Sigmoid colon (tissue), 7 donors: Measurements from ENCODE around the gene RIMBP2. TPM values are rescaled to one million over a fixed set of nuclear protein-coding genes. Genes with fewer than 3 reads are reported as not detected.
A peak's percentile ranks its signal among the peaks of the same experiment; 100 is the strongest.

Experiments
- DNase-seq: peaks from one replicate; pipeline ENCODE4 v3.0.0-alpha.2; 2019
- H3K27ac ChIP-seq, 4 donors: fragments of 200-600 bp; sonication (generic); one replicate each; pipeline ENCODE4 v1.5.1; 2016 to 2019; ENCODE audit warnings: mild to moderate bottlenecking in 1 of 4
- H3K27me3 ChIP-seq, 3 donors: fragments of 200-600 bp; sonication (generic); one replicate each; pipeline ENCODE4 v1.5.1; 2019; ENCODE audit warnings: mild to moderate bottlenecking in 1 of 3
- H3K36me3 ChIP-seq, 4 donors: fragments of 200-600 bp; sonication (generic); one replicate each; pipeline ENCODE4 v1.5.1; 2016 to 2019
- H3K4me1 ChIP-seq, 4 donors: fragments of 200-600 bp; sonication (generic); one replicate each; pipeline ENCODE4 v1.5.1; 2017 to 2019
- H3K4me3 ChIP-seq, 4 donors: fragments of 200-600 bp; sonication (generic); one replicate each; pipeline ENCODE4 v1.5.1; 2017 to 2019; ENCODE audit warnings: mild to moderate bottlenecking in 2 of 4, moderate library complexity in 1 of 4
- H3K9me3 ChIP-seq, 4 donors: fragments of 200-600 bp in 3 of 4; sonication (generic) in 3 of 4; one replicate each; pipeline versions ENCODE4 v1.5.1 to v1.6.1; 2013 to 2019
- CTCF ChIP-seq, 4 experiments: fragments of 450-650 bp in 3 of 4; fragments of 200-600 bp in 1 of 4; IDR thresholded peaks; one replicate each; pipeline ENCODE4 v1.5.1; 2016 to 2019; ENCODE audit warnings: antibody characterized with exemption in 4 of 4, mild to moderate bottlenecking in 3 of 4, moderate library complexity in 2 of 4
- EP300 ChIP-seq, 4 donors: sonication (generic); formaldehyde crosslinking; IDR thresholded peaks; one replicate each; pipeline ENCODE4 v1.6.1; 2017; ENCODE audit warnings: antibody characterized with exemption in 4 of 4
- POLR2A ChIP-seq, 2 donors: fragments of 450-650 bp; IDR thresholded peaks; one replicate each; pipeline ENCODE4 v1.6.1; 2016; ENCODE audit warnings: antibody characterized with exemption in 2 of 2, mild to moderate bottlenecking in 2 of 2, moderate library complexity in 2 of 2
- POLR2AphosphoS5 ChIP-seq, 4 donors: sonication (generic); formaldehyde crosslinking; IDR thresholded peaks; one replicate each; pipeline ENCODE4 v1.6.1; 2017; ENCODE audit warnings: antibody characterized with exemption in 4 of 4
- WGBS, 2 donors: extraction: QIAGEN DNeasy Blood & Tissue Kit; methylation state at CpG; one replicate each; pipeline ENCODE4 v1.1.7; 2013; 5-methylcytosine and 5-hydroxymethylcytosine counted together
- intact Hi-C: fragments of 100-400 bp; cut with DNase I; formaldehyde crosslinking; loops from one replicate; pipeline ENCODE4 v1.15.1; 2023
- polyA plus RNA-seq, 3 donors: library from polyadenylated mRNA; stranded (reverse); fragments of 200-250 nt; gene quantifications; one replicate each; pipeline ENCODE4 v1.2.3, GENCODE V29; 2013
- total RNA-seq, 4 donors: library from RNA; depleted of rRNA; stranded (reverse); fragments of >200 nt; gene quantifications; one replicate each; pipeline ENCODE4 v1.1.0, GENCODE V29; 2016
- donor health status: healthy with polysubstance abuse.
- donor health status: Bipolar disorder and iron deficiency.
- donor health status: healthy.

RIMBP2 gene
- total and polyA plus RNA-seq, 7 donors: under 0.01 to 5.5 (median 1.4) TPM

DNA sequence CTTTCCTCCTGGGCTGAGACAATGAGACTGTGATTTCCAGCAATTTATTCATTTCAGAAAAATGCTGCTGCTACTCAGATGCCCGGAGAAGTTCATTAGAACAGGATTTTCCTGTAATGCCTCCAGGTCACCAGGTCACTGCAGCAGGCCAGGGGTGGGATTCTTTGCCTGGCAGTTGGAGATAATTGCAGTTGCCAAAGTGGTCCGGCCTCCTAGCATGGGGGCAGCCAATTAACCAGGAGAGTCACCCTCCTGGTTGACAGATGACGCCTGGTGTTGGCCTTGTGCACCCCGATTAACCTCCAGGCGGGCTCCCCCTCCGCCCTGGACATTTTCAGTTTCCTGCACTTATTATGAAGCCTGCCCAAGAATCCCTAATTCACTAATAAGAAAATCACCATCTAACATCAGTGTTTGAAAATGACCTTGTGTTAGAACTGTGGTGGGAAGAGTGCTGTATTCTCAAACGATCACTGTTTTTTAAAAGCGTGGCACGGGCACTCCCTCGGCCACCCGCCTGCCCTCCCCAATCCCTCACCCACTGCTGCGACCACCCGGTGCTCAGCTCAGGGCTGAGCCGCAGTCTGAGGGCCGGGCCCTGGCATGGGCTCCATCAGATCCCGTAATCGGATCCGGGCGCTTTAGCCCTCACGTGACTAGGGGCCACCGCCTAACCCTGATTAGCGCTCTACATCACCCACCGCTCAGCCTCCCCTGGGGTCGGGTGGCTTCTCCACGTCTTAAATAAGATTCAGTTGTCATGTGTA is 12.9 kb downstream of the RIMBP2 start:
- H3K27ac ChIP-seq: no peak overlapping the region
- WGBS, 2 donors: 76 to 82% methylated on average over 25 of the region's 25 CpGs
- TF ChIP-seq CTCF (IDR thresholded peaks at IDR 0.05) (no peak), EP300 (IDR thresholded peaks at IDR 0.05) (no peak), POLR2A (IDR thresholded peaks at IDR 0.05) (no peak), POLR2AphosphoS5 (IDR thresholded peaks at IDR 0.05) (no peak)
- peaks cover 0 to 15% (median 0%) of the 10 kb centered on the region in 3 donors for H3K27me3 ChIP-seq
- intact Hi-C loops: no loop called here
- DNase-seq: no peak
- H3K36me3 ChIP-seq: no peaks in the 10 kb centered on the region
- H3K9me3 ChIP-seq: no peaks in the 10 kb centered on the region
- no peak overlapping the region for H3K4me3 ChIP-seq
- H3K4me1 ChIP-seq: no peaks in the 10 kb centered on the region

DNA sequence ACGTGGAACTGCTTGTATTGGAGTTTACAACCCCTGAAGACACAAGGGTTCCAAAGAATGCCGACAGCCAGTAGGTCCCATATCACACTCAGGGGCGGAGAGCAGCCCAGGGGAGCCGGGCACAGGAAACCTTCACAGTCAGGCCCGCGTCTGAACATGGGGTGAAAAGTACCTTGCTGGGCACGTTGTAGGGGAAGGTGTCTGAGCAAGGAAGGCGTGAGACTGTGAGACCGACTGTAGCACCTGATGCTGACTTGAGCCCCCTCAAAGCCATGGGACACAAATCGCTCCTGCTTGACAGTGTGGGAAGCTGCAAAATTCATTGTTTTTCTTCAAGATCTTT is 14.7 kb downstream of the RIMBP2 start:
- no peaks in the 10 kb centered on the region for H3K36me3 ChIP-seq
- H3K4me1 ChIP-seq: no peaks in the 10 kb centered on the region
- no peak overlapping the region for H3K4me3 ChIP-seq
- TF ChIP-seq CTCF (IDR thresholded peaks at IDR 0.05) (no peak), EP300 (IDR thresholded peaks at IDR 0.05) (no peak), POLR2AphosphoS5 (IDR thresholded peaks at IDR 0.05) (no peak), POLR2A (IDR thresholded peaks at IDR 0.05) (no peak)
- H3K27me3 ChIP-seq: peaks cover 0 to 10% (median 0%) of the 10 kb centered on the region in 3 donors
- no peak overlapping the region for H3K27ac ChIP-seq
- DNase-seq: no peak
- WGBS, 2 donors: 80 to 87% methylated on average over 10 of the region's 10 CpGs
- H3K9me3 ChIP-seq: no peaks in the 10 kb centered on the region
- intact Hi-C loops: no loop called here

GRCh38 chr12:130700492-130701401 is 15.4 kb downstream of the RIMBP2 start:
- Histone ChIP-seq H3K9me3 (no peaks in the 10 kb centered on the region), H3K27me3 (peaks cover 0 to 10% (median 0%) of the 10 kb centered on the region in 3 donors), H3K4me1 (no peaks in the 10 kb centered on the region), H3K4me3 (no peak overlapping the region), H3K36me3 (no peaks in the 10 kb centered on the region), H3K27ac (no peak overlapping the region)
- DNase-seq: peak; percentile 41
- intact Hi-C loops: no loop called here
- 70 to 74% methylated on average over 14 of the region's 14 CpGs for WGBS, 2 donors
- TF ChIP-seq POLR2AphosphoS5 (IDR thresholded peaks at IDR 0.05) (no peak), CTCF (IDR thresholded peaks at IDR 0.05) (no peak), EP300 (IDR thresholded peaks at IDR 0.05) (no peak), POLR2A (IDR thresholded peaks at IDR 0.05) (no peak)

- DNase-seq: peak; percentile 32
- no peaks in the 10 kb centered on the region for H3K4me1 ChIP-seq
- H3K27me3 ChIP-seq: no peaks in the 10 kb centered on the region
- intact Hi-C loops: no loop called here
- TF ChIP-seq POLR2AphosphoS5 (IDR thresholded peaks at IDR 0.05) (no peak), EP300 (IDR thresholded peaks at IDR 0.05) (no peak), POLR2A (IDR thresholded peaks at IDR 0.05) (no peak), CTCF (IDR thresholded peaks at IDR 0.05) (no peak)
- no peak overlapping the region for H3K4me3 ChIP-seq
- no peaks in the 10 kb centered on the region for H3K36me3 ChIP-seq
- 90 to 95% methylated on average over 8 of the region's 8 CpGs for WGBS, 2 donors
- no peaks in the 10 kb centered on the region for H3K9me3 ChIP-seq
- no peak overlapping the region for H3K27ac ChIP-seq
These were observed 18.0 kb downstream of the RIMBP2 start for GRCh38 chr12:130698106-130698505.
